GM13976 (cell line): ENCODE data around the gene MED15.

Experiments used
- DNase-seq: peaks from one replicate; pipeline ENCODE4 v3.0.0; 2012; ENCODE audit warnings: low spot score
- in situ Hi-C: fragments of 300-500 bp; cut with MboI; formaldehyde crosslinking; loops from one replicate; pipeline ENCODE4 v1.12.0; 2022; ENCODE audit warnings: low sequenced_read_pairs, mixed read lengths, inconsistent platforms; ENCODE audit not compliant: unreplicated experiment
- TF ChIP-seq, protein P1 (sequence below): IDR thresholded peaks from 2 replicates; pipeline ENCODE4 v1.5.1; 2012; ENCODE audit warnings: borderline replicate concordance, mild to moderate bottlenecking; ENCODE audit not compliant: insufficient read depth; ENCODE audit errors: extremely low read depth, missing control alignments, control extremely low read depth

Gene MED15

DNA sequence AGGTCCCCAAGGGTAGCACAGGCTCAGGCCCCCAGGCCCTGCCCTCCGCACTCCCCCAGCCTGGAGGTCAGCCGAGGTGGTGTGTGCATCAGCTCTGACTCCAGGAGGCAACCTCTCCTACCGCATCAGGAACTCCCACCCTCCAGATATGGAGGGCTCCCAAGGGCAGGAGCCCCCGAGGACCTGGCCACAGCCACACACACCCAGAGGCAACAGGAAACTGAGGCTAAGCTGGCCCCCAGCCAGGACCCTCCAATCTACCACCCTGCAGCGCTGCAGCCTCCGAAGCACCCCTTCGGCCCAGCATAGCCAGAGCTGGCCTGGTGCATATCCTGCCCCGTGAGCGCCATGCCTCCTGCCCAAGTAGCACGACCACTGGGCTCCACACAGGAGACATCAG is 104.0 kb downstream of the MED15 start:
- TF ChIP-seq, protein P1, sequence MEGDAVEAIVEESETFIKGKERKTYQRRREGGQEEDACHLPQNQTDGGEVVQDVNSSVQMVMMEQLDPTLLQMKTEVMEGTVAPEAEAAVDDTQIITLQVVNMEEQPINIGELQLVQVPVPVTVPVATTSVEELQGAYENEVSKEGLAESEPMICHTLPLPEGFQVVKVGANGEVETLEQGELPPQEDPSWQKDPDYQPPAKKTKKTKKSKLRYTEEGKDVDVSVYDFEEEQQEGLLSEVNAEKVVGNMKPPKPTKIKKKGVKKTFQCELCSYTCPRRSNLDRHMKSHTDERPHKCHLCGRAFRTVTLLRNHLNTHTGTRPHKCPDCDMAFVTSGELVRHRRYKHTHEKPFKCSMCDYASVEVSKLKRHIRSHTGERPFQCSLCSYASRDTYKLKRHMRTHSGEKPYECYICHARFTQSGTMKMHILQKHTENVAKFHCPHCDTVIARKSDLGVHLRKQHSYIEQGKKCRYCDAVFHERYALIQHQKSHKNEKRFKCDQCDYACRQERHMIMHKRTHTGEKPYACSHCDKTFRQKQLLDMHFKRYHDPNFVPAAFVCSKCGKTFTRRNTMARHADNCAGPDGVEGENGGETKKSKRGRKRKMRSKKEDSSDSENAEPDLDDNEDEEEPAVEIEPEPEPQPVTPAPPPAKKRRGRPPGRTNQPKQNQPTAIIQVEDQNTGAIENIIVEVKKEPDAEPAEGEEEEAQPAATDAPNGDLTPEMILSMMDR: no peak
- no peak for DNase-seq
- in situ Hi-C loops: loop anchor here (25.0 kb wide), 1 partner anchor 176 kb away; no protein-coding TSS in a partner anchor

DNA sequence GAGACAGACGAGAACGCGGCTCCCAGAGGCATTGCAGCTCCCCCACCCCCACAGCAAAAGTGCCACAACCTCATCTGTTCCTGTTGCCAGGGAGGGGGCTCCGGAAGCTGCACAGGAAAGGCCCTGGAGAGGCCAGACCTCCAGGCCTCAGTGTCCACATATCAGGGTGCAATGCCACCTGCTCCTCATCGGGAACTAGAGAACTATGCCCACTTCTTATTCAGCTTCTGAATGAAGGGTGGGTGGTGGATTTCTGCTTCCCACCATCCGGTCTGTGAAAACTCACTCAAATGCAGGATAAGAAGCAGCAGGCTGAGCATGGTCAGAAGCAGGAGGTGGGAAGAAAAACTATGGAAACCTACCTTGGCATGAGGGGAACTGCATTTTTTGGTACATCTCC is 105.9 kb downstream of the MED15 start:
- no peak for DNase-seq
- TF ChIP-seq, protein P1: no peak
- in situ Hi-C loops: loop anchor here (25.0 kb wide), 1 partner anchor 174 kb away; no protein-coding TSS in a partner anchor

DNA sequence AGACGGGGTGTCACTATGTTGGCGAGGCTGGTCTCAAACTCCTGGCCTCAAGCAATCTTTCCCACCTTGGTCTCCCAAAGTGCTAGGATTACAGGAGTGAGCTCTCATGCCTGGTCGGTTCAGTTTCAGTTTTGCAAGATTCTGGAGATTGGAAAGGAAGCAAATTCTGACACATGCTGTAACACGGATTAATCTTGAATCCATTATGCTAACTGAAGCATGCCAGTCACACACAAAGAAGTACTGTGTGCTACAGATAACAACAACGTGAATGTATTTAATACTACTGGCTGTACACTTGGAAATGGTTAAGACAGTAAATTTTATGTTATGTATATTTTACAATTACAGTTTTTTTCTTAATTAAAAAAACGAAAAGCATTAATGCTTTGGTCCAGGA is 107.6 kb downstream of the MED15 start:
- in situ Hi-C loops: loop anchor here (25.0 kb wide), 1 partner anchor 172 kb away; no protein-coding TSS in a partner anchor
- no peak for DNase-seq
- TF ChIP-seq, protein P1: no peak

DNA sequence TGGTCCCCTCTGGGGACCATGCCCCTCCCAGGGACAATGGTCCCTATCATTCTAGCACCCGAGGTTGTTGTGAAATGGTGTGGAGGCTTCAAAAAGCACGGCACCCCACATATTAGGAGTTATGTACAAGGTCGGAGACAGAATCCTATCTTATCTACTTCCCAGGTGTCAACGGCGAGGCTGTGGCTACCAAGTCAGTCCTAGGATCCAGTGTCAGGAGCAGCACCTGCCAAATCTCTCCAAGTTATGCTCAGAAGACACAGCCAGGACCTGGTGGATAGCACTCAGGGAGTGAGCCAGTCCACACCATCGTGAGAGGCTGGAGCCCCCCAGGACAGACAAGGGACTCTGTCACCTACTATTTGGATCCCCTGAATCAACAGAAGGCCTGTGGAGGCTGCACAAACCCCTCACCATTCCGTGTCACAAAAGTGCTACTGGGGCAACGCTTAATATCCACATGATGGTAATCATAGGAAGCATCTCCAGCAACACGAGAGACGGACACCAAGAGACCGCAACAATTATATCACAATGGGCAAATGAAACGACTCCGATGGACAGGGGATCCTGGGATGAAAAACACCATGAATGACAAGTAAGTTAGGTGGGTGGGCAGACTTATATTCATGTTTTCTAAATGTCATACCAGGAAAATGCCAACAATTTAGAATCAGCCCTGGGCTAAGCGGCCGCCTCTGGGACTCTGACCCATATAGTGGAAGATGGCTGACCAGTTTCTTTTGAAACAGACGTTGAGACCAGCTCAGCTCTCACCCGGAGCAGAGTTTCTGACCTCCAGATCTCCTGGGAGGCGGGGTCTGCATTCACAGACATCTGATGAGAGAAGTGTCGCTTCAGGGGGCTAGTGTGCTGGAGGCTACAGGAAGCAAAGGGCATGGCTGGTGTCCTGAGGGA is 108.4 kb downstream of the MED15 start:
- TF ChIP-seq, protein P1: no peak
- in situ Hi-C loops: loop anchor here (25.0 kb wide), 1 partner anchor 172 kb away; no protein-coding TSS in a partner anchor
- DNase-seq: no peak

DNA sequence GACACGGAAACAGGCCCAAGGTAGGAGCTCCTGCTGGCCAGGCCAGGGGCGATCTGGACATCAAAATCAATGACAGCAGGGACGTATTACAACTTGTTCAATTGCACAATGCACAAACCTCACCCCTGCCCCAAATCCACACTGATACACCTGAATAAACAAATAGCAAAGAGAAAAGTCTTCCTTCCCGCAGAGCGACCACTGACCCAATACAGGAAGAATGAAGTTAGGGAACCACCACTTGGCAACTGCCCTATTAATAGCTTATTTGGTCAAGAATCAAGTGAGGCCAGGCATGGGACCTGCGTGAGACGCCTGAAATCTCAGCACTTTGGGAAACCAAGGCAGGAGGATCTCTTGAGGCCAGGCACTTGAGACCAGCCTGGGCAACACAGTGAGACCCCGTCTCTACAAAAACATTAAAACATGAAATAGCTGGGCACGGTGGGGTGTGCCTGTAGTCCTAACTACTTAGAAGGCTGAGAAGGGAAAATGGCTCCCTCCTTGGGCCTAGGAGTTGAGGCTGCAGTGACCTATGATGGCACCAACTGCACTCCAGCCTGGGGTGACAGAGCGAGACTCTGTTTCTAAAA is 109.1 kb downstream of the MED15 start:
- in situ Hi-C loops: loop anchor here (25.0 kb wide), 1 partner anchor 171 kb away; no protein-coding TSS in a partner anchor
- DNase-seq: no peak
- TF ChIP-seq, protein P1: no peak

DNA sequence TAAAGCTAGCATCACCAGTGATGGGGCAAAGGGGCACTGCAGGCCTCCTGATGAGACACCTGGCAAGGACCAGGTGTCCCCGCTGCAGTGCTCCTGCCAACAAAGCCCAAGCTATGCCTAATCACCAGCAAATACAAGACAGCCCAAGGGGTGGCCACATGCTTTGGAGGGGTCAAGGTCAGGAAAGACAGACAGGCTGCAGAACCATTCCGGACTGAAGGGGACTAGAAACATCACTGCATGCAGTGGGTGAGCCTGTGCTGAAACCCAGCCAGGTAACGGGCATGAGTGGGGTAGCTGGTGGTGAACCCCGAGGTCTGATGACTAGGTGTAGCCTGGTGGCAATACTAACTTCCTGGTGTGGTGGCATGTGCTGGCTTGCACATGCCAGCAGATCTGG is 111.1 kb downstream of the MED15 start:
- DNase-seq: no peak
- TF ChIP-seq, protein P1: no peak
- in situ Hi-C loops: loop anchor here (25.0 kb wide), 1 partner anchor 169 kb away; no protein-coding TSS in a partner anchor
